Fibroblast of pulmonary artery (primary cell): ENCODE measurements around the gene TK1.
A peak's percentile ranks its signal among the peaks of the same experiment; 100 is the strongest.

Experiments used
- DNase-seq: peaks from one replicate; pipeline ENCODE4 v3.0.0-alpha.2; 2010; ENCODE audit warnings: low read depth
- H3K4me3 ChIP-seq: replicated peaks from 2 replicates; pipeline ENCODE4 v1.5.1; 2011; ENCODE audit warnings: low read depth, mild to moderate bottlenecking, control low read depth, low read length, moderate library complexity
- TF ChIP-seq, protein P1 (sequence below): IDR thresholded peaks from 2 replicates; pipeline ENCODE4 v1.5.1; 2011; ENCODE audit warnings: mild to moderate bottlenecking, control low read depth, low read length, inconsistent platforms; ENCODE audit errors: missing control alignments

Gene TK1

DNA sequence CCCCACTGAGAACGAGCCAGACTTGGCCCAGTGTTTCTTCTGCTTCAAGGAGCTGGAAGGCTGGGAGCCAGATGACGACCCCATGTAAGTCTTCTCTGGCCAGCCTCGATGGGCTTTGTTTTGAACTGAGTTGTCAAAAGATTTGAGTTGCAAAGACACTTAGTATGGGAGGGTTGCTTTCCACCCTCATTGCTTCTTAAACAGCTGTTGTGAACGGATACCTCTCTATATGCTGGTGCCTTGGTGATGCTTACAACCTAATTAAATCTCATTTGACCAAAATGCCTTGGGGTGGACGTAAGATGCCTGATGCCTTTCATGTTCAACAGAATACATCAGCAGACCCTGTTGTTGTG lies 27.8 kb upstream of the TK1 start:
- peak overlapping the region; percentile 74 for H3K4me3 ChIP-seq
- TF ChIP-seq, protein P1, sequence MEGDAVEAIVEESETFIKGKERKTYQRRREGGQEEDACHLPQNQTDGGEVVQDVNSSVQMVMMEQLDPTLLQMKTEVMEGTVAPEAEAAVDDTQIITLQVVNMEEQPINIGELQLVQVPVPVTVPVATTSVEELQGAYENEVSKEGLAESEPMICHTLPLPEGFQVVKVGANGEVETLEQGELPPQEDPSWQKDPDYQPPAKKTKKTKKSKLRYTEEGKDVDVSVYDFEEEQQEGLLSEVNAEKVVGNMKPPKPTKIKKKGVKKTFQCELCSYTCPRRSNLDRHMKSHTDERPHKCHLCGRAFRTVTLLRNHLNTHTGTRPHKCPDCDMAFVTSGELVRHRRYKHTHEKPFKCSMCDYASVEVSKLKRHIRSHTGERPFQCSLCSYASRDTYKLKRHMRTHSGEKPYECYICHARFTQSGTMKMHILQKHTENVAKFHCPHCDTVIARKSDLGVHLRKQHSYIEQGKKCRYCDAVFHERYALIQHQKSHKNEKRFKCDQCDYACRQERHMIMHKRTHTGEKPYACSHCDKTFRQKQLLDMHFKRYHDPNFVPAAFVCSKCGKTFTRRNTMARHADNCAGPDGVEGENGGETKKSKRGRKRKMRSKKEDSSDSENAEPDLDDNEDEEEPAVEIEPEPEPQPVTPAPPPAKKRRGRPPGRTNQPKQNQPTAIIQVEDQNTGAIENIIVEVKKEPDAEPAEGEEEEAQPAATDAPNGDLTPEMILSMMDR, result no peak
- DNase-seq, result no peak

DNA sequence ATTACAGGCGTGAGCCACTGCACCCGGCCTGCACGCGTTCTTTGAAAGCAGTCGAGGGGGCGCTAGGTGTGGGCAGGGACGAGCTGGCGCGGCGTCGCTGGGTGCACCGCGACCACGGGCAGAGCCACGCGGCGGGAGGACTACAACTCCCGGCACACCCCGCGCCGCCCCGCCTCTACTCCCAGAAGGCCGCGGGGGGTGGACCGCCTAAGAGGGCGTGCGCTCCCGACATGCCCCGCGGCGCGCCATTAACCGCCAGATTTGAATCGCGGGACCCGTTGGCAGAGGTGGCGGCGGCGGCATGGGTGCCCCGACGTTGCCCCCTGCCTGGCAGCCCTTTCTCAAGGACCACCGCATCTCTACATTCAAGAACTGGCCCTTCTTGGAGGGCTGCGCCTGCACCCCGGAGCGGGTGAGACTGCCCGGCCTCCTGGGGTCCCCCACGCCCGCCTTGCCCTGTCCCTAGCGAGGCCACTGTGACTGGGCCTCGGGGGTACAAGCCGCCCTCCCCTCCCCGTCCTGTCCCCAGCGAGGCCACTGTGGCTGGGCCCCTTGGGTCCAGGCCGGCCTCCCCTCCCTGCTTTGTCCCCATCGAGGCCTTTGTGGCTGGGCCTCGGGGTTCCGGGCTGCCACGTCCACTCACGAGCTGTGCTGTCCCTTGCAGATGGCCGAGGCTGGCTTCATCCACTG lies 27.3 kb upstream of the TK1 start, which contains the start of gene BIRC5:
BIRC5 (plus strand) TSS at position 238 of the 690 bp plus-strand sequence; CDS start at position 302, 64 bp downstream.
- TF ChIP-seq, protein P1, result no peak
- peak; percentile 84 for DNase-seq
- peak within 1 kb of the TSS; percentile 74 for H3K4me3 ChIP-seq

DNA sequence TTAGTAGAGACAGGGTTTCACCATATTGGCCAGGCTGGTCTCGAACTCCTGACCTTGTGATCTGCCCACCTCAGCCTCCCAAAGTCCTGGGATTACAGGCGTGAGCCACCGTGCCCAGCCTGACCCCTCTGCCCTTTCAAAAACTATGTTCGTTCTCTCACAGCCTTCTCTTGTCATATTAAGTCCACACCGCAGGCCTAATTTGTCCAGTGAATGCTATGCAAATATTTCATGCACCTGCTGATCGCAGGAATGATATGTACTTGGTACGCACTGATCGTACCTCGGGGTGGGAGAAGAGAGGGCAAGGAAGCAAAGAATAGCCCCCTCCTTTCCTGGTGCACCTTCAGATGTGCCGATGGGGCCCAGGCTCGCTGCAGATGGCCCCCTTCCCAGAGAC lies 24.2 kb upstream of the TK1 start:
- no peak for DNase-seq
- TF ChIP-seq, protein P1, result no peak
- no peak overlapping the region for H3K4me3 ChIP-seq

DNA sequence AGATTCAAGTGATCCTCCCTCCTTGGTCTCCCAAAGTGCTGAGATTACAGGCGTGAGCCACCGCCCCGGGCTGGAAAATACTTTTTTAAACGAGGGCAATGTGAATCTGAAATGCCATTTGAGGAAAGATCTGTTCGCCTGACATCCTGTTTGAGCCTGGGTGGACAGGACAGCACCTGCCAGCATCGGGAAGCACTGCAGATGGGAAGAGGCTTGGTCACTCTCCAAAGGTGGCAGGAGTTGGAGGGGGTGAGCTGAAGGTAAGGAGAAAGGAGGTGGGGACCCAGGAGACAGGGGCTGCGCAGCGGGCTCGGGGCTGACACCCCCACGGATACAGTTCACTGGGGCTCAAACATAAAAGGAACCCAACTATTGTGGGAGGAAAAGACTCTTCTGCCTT lies 23.3 kb upstream of the TK1 start:
- H3K4me3 ChIP-seq, result no peak overlapping the region

DNA sequence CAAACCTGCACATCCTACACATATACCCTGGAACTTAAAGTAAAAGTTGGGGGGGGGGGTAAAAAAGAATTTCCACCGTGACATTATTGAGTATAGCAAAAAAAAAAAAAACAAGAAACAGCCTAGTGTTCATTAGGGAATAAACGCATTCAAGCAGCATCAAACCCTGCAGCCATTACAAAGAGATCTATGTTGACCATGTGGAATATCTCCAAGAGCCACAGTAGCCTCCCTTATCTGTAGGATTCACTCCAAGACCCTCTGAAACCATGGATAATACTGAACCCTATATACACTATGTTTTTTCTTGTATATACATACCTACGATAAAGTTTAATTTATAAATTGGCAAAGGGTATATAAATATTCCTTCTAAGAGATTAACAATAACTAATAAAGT lies 21.6 kb upstream of the TK1 start:
- no peak for DNase-seq
- TF ChIP-seq, protein P1, result no peak
- H3K4me3 ChIP-seq, result no peak overlapping the region

More for the DNA sequence above, 23.3 kb upstream of the TK1 start:
- TF ChIP-seq, protein P1, result no peak
- no peak for DNase-seq

DNA sequence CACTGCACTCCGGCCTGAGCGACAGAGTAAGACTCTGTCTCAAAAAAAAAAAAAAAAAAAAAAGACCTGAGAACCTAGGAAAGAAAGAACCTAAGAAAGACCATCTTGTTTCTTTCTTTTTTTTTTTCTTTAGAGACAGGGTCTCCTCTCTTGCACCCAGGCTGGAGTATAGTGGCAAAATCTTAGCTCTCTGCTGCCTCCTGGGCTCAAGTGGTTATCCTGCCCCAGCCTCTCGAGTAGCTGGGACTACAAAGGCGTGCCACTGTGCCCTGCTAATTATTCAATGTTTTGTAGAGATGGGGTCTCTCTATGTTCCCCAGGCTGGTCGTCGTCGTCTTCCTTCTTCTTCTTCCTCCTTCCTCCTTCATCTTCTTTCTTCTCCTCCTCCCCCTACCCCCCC lies 19.4 kb upstream of the TK1 start:
- TF ChIP-seq, protein P1, result no peak
- no peak for DNase-seq
- no peak overlapping the region for H3K4me3 ChIP-seq

DNA sequence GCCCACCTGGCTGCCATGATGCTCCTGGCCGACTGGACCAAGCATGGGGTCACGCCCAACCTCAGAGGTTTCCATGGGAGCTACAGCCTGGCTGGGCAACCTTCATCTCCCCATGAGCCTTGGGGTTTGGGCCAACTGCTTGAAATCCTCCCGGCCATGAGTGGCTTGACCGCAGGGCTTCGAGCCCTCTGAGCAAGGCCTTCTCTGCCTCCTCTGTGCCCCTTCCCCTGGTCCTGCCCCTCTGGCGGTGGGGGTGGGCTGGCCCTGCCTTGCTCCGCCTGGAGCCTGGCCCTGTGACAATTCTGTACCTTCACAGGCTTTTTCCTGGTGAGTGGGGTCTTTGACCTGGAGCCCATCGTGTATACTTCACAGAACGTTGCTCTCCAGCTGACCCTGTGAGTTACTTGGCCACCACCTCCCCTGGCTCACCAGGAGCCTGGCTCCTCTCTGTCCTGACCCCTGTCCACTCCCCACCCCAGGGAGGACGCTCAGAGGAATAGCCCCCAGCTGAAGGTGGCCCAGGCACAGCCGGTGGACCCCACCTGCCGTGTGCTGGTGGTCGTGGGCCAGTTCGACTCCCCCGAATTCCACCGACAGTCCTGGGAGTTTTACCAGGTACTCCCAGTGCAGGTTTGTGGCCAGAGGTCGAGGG lies 18.4 kb upstream of the TK1 start:
- no peak overlapping the region for H3K4me3 ChIP-seq
- DNase-seq, result no peak
- TF ChIP-seq, protein P1, result no peak
